Limb (tissue), 2 donors: ENCODE data around the gene POLR1G.

ENCODE experiments used
- DNase-seq, 2 donors: peaks; one replicate each; pipeline ENCODE4 v3.0.0-alpha.2; 2016; ENCODE audit errors: extremely low spot score in 2 of 2

POLR1G gene

DNA sequence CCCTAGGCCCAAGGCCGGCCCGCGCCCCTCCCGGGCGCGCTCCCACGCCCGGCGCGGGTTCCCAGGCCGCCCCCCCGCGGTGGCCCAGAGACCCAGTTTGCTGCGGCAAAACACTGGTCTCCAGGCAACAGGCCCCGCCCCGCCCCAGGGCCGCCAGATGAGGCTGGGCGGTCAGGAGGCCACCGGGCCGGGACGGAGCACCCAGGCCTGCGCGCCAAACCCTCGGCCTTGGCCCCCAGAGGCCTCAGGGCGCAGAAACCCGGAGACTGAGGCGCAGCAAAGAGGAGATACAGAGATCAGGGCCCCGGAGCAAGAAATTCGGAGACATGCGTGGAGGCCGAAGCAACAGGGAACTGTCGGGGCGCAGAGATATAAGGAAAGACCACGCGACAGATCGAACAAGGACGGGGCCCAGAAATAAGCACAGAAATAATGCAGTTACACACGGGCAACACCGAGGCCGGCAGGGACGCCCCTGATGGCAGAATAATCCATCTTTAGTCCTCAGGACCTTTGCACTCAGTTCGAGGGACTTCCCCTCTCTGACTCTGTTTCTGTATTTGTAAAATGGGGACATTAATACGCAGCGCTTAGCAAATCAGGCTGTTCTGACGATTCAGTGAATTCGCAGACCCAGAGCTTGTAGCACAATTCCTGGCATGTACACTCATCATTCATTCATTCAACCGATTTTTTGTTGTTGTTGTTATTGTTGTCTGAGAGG is 38.0 kb downstream of the POLR1G start:
- peak; percentile 86 to 93 for DNase-seq

DNA sequence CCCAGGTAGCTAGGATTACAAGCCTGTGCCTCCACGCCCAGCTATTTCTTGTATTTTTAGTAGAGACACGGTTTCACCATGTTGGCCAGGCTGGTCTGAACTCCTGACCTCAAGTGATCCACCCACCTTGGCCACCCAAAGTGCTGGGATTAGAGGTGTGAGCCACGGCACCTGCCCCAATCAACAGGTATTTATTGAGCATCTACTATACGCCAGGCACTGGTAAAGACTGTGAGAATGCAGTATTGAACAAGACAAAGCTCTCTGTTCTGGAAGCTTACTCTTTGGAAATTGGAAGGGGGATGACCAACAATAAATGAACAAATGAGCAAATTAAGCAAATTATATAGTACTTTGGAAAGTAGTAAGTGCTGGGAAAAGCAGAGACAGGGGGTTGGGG is 38.7 kb downstream of the POLR1G start:
- DNase-seq, result no peak

DNA sequence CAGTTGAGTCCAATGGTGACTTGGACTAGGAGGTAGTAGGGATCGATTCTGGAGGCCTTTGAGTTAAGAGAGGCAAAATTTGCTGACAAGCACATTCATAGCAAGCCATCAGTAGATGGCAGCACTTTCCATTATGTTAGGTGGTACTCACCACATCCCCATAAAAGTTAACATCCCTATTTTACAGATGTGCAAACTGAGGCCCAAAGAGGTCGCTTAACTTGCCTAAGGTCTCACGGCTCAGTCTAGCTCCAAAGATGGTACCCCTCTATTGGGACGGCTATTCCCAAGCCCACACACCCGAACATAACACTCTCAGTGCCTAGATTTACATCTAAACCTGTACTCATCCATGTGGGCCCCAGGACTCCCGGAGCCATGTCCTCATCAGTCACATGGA is 39.9 kb downstream of the POLR1G start:
- DNase-seq, result no peak

GRCh38 chr19:45446944-45447343 is 40.5 kb downstream of the POLR1G start:
- DNase-seq, result no peak

- no peak for DNase-seq
Observed at GRCh38 chr19:45448425-45448756, 41.9 kb downstream of the POLR1G start.

GRCh38 chr19:45448887-45449299 is 42.4 kb downstream of the POLR1G start:
- DNase-seq, result no peak

GRCh38 chr19:45450012-45450333 is 43.5 kb downstream of the POLR1G start:
- DNase-seq, result no peak

- peak in 1 of 2 donors; percentile 58 for DNase-seq
Observed at GRCh38 chr19:45451131-45451849, 44.8 kb downstream of the POLR1G start.

DNA sequence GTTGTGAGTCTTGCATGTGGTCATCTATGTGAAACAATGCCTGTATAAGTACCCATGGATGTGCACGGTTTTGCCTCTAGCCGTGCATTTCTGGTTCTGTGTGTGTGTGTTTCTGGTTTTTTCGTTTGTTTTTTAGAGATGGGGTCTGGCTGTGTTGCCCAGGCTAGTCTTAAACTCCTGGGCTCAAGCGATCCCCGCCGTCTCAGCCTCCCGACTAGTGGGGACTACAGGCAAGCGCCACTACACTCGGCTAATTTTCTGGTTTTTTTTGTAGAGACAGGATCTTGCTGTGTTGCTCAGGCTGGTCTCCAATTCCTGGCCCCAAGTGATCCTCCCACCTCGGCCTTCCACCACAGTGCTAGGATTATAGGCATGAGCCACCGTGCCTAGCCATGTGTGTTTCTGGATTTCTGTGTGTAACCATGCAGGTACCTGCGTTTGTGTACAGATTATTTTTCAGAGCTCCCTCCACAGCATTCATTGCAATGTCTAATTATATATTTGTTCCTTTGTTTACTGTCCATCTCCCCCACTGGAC is 45.5 kb downstream of the POLR1G start:
- no peak for DNase-seq

DNA sequence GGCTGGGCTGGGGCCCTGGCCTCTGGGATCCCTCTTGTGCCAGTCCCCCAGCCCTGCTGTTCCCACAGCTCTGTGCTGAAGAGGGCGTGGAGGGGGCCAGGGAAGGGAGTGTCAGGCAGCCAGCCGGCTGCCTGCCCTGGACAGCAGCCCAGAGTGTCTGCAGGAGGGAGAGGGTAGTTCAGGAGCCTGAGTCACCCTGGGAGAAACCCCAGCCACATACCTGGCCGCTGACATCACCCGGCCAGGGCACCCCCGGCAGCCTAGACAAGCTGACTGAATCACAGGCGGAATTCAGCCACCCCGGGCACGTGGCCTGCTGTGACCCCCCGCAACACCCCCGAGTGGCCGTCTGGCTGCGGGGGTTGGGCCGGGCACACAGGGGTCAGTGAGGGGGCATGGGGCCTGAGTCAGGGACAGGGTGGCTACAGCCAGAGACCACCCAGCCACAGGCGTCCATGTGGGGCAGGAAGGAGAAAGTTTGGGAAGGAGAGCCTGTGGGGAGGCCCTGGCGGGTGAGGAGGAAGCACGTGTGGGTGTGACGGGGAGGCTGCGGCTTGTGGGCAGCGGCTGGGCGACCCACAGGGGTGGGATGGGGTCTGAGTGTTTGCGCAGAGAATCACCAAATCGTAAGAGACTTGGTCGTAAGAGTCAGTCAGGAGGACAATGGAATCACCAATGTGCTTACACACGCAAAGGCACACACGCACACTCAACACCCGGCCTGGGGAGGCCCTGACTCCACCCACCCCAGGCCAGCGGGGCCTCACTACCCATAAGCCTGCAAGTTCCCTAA is 49.5 kb downstream of the POLR1G start:
- DNase-seq, result peak; percentile 88 to 91

- no peak for DNase-seq
Observed at GRCh38 chr19:45456500-45456815, 50.0 kb downstream of the POLR1G start.

DNA sequence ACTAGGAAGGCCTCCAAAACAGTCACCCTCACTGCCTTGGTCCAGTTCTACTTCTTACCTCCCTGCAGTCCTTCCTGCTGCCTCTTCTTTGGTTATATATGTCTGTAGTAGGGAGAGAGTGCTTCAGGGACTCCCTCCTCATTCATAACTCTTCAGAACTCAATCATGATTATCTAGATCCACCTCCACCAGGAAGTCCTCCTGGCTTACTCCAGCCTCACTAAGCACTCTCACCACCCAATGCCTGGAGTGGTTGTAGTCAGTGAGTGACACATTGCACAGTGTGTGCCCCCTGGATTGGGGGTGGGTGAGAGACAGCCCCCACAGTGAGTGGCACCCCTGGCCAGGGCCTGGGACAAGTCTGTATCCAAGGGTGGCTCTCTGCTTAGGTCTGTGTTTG is 51.3 kb downstream of the POLR1G start:
- no peak for DNase-seq
